HCT116 (cell line): ENCODE data around the gene PLA2G15. TPM values are rescaled to one million over a fixed set of nuclear protein-coding genes. Genes with fewer than 3 reads are reported as not detected.

Source experiments
- ATAC-seq: fragments of 200-7000 bp; cut with Tn5 transposase; 2 replicates; pipeline ENCODE4 v1.9.1; 2020; ENCODE audit warnings: mild to moderate bottlenecking, moderate library complexity
- BruUV-seq: library from RNA; stranded (reverse); fragments of 400-500 nt; replicated peaks from 2 replicates; lab custom pipeline; 2021; lab: Mats Ljungman, UMichigan
- CTCF ChIA-PET: fragments of 300-600 bp; sonication (Branson Sonifier 250); formaldehyde crosslinking; loops from one replicate; lab custom pipeline; 2021; ENCODE audit warnings: antibody characterized with exemption; lab: Charles Lee
- POLR2A ChIA-PET: fragments of 300-600, 350-600 bp; sonication (Branson Sonifier 250); formaldehyde crosslinking; loops from one replicate; lab custom pipeline; 2021; ENCODE audit warnings: antibody characterized with exemption; lab: Charles Lee
- RAD21 ChIA-PET, 2 experiments: fragments of 300-600 bp; sonication (Branson Sonifier 250); formaldehyde crosslinking; loops; one replicate each; lab custom pipeline; 2023; ENCODE audit warnings: low total read pairs in 2 of 2; ENCODE audit not compliant: uncharacterized antibody in 2 of 2, unreplicated experiment in 2 of 2, low non-redundant PET in 1 of 2; lab: Charles Lee
- DNase-seq: peaks from one replicate; pipeline ENCODE4 v3.0.0-alpha.2; 2010; ENCODE audit warnings: low read depth, low spot score
- H2AFZ ChIP-seq: fragments of 200-600 bp; shearing (Covaris generic), sonication (generic); 2 replicates; pipeline ENCODE4 v1.6.1; 2017; ENCODE audit warnings: low read depth, mixed run types, mixed read lengths, antibody characterized with exemption, low read length; ENCODE audit not compliant: poor library complexity, severe bottlenecking
- H3K27ac ChIP-seq: 2 replicates; pipeline ENCODE4 v1.5.1; 2012; ENCODE audit warnings: low read depth, low read length
- H3K27me3 ChIP-seq: fragments of 200-600 bp; sonication (generic); 2 replicates; pipeline ENCODE4 v1.6.1; 2016; ENCODE audit warnings: mixed run types, low read length, mixed read lengths; ENCODE audit not compliant: insufficient read depth
- H3K36me3 ChIP-seq, 2 experiments: fragments of 200-500 bp in 1 of 2; fragments of 200-600 bp in 1 of 2; sonication (Bioruptor generic) in 1 of 2; sonication (generic) in 1 of 2; 2 replicates each; pipeline versions ENCODE4 v1.5.1 to v1.6.1; 2014 to 2016; ENCODE audit warnings: low read length in 2 of 2, inconsistent platforms in 1 of 2, mixed read lengths in 1 of 2, mixed run types in 1 of 2; ENCODE audit not compliant: insufficient read depth in 2 of 2, control insufficient read depth in 1 of 2
- H3K4me1 ChIP-seq, 2 experiments: fragments of 200-600 bp in 1 of 2; sonication (generic) in 1 of 2; 2 replicates each; pipeline versions ENCODE4 v1.5.1 to v1.6.1; 2012 to 2017; ENCODE audit warnings: low read length in 2 of 2, inconsistent platforms in 1 of 2, mild to moderate bottlenecking in 1 of 2, mixed read lengths in 1 of 2, mixed run types in 1 of 2, moderate library complexity in 1 of 2; ENCODE audit not compliant: insufficient read depth in 2 of 2, control insufficient read depth in 1 of 2
- H3K4me2 ChIP-seq: fragments of 200-600 bp; sonication (generic); 2 replicates; pipeline ENCODE4 v1.6.1; 2017; ENCODE audit warnings: mixed run types, low read length, mixed read lengths
- H3K4me3 ChIP-seq, 2 experiments: fragments of 200-600 bp in 1 of 2; sonication (generic) in 1 of 2; replicated peaks in 1 of 2; 2 replicates each; pipeline ENCODE4 v1.5.1; 2011 to 2016; ENCODE audit warnings: low read length in 2 of 2, control low read depth in 1 of 2, low read depth in 1 of 2, mild to moderate bottlenecking in 1 of 2, mixed read lengths in 1 of 2, mixed run types in 1 of 2
- H3K79me2 ChIP-seq: fragments of 200-600 bp; sonication (generic); 2 replicates; pipeline ENCODE4 v1.6.1; 2017; ENCODE audit warnings: mild to moderate bottlenecking, mixed run types, low read length, moderate library complexity, mixed read lengths; ENCODE audit not compliant: insufficient read depth
- H3K9ac ChIP-seq: fragments of 200-600 bp; sonication (generic); 2 replicates; pipeline ENCODE4 v1.6.1; 2016; ENCODE audit warnings: low read length, mixed read lengths
- H3K9me2 ChIP-seq: fragments of 200-600 bp; sonication (generic), shearing (Covaris generic); 2 replicates; pipeline ENCODE4 v1.6.1; 2017; ENCODE audit warnings: mixed run types, mild to moderate bottlenecking, moderate library complexity; ENCODE audit not compliant: insufficient read depth
- H3K9me3 ChIP-seq, 2 experiments: fragments of 200-500 bp in 1 of 2; fragments of 200-600 bp in 1 of 2; sonication (Bioruptor generic) in 1 of 2; sonication (generic) in 1 of 2; 2 replicates each; pipeline ENCODE4 v1.6.1; 2014 to 2017; ENCODE audit warnings: low read length in 2 of 2, mixed read lengths in 2 of 2, inconsistent platforms in 1 of 2, low read depth in 1 of 2, mild to moderate bottlenecking in 1 of 2, mixed run types in 1 of 2, moderate library complexity in 1 of 2; ENCODE audit not compliant: control insufficient read depth in 1 of 2, insufficient read depth in 1 of 2
- H4K20me1 ChIP-seq: fragments of 200-600 bp; sonication (generic), shearing (Covaris generic); 2 replicates; pipeline ENCODE4 v1.6.1; 2017; ENCODE audit warnings: mixed run types, mild to moderate bottlenecking, moderate library complexity; ENCODE audit not compliant: insufficient read depth
- CTCF ChIP-seq, 3 experiments: fragments of 200-600 bp in 1 of 3; sonication (generic) in 1 of 3; IDR thresholded peaks in 2 of 3; conservative IDR thresholded peaks in 1 of 3; 2 replicates each; pipeline ENCODE4 v1.5.1; 2012 to 2017; ENCODE audit warnings: low read depth in 2 of 3, low read length in 2 of 3, antibody characterized with exemption in 1 of 3, borderline replicate concordance in 1 of 3, control low read depth in 1 of 3, mild to moderate bottlenecking in 1 of 3, mixed read lengths in 1 of 3, mixed run types in 1 of 3, moderate library complexity in 1 of 3; ENCODE audit not compliant: insufficient read depth in 1 of 3
- EZH2 ChIP-seq: fragments of 200-600 bp; sonication (generic); IDR thresholded peaks from 2 replicates; pipeline ENCODE4 v1.6.1; 2017; ENCODE audit warnings: antibody characterized with exemption, mixed run types
- EZH2phosphoT487 ChIP-seq: fragments of 200-600 bp; IDR thresholded peaks from 2 replicates; pipeline ENCODE4 v1.6.1; 2018; ENCODE audit warnings: antibody characterized with exemption, borderline replicate concordance
- JUND ChIP-seq: IDR thresholded peaks from 2 replicates; pipeline ENCODE4 v1.6.1; 2012
- POLR2A ChIP-seq: IDR thresholded peaks from 2 replicates; pipeline ENCODE4 v1.7.0; 2011; ENCODE audit warnings: borderline replicate concordance; ENCODE audit not compliant: insufficient read depth, insufficient read length; ENCODE audit errors: extremely low read depth
- SIN3A ChIP-seq: IDR thresholded peaks from 2 replicates; pipeline ENCODE4 v1.6.1; 2012; ENCODE audit warnings: low read depth
- TCF7L2 ChIP-seq: IDR thresholded peaks from 2 replicates; pipeline ENCODE4 v1.7.0; 2011; ENCODE audit warnings: borderline replicate concordance, inconsistent platforms; ENCODE audit not compliant: insufficient read depth, insufficient read length; ENCODE audit errors: extremely low read depth
- YY1 ChIP-seq: IDR thresholded peaks from 2 replicates; pipeline ENCODE4 v1.6.1; 2011; ENCODE audit warnings: low read length, low read depth, moderate library complexity, mild to moderate bottlenecking; ENCODE audit not compliant: insufficient replicate concordance; ENCODE audit errors: extremely low read depth
- ZFX ChIP-seq: fragments of 450-650 bp; IDR thresholded peaks from 2 replicates; pipeline ENCODE4 v1.6.1; 2017
- ZNF274 ChIP-seq: fragments of 200-500 bp; sonication (Bioruptor generic); IDR thresholded peaks from 2 replicates; pipeline ENCODE4 v1.6.1; 2014; ENCODE audit warnings: mild to moderate bottlenecking, low read depth, low read length, inconsistent platforms
- intact Hi-C: fragments of 100-400 bp; cut with micrococcal nuclease; formaldehyde crosslinking; loops from 2 replicates; pipeline ENCODE4 v1.10.0; 2022
- total RNA-seq: library from RNA; stranded (reverse); gene quantifications from one replicate; pipeline ENCODE4 v1.2.1, GENCODE V29; 2021; ENCODE audit not compliant: unreplicated experiment
- TF ChIP-seq, protein P1 (sequence below): IDR thresholded peaks from 2 replicates; pipeline ENCODE4 v1.6.1; 2012
- TF ChIP-seq, protein P2 (sequence below): IDR thresholded peaks from 2 replicates; pipeline ENCODE4 v1.6.1; 2012; ENCODE audit warnings: low read depth
- TF ChIP-seq, protein P3 (sequence below): IDR thresholded peaks from 2 replicates; pipeline ENCODE4 v1.6.1; 2012

The PLA2G15 gene
- total RNA-seq, 1 experiment from 2014 or later = 7.5 TPM

GRCh38 chr16:68235108-68235886, 9.9 kb upstream of the PLA2G15 start (continued):
- TF ChIP-seq EZH2 (no peak), CTCF (IDR thresholded peaks at IDR 0.05 in 2 of 3, conservative IDR thresholded peaks at IDR 0.05 in 1 of 3; ENCODE audit: borderline replicate concordance in 1 of 3, insufficient read depth in 1 of 3, low read depth in 2 of 3, low read length in 2 of 3) (peak in 2 of 3 experiments; percentile 43; a peak in 2 of 6 replicates), TCF7L2 (no peak)
- TF ChIP-seq, protein P1, sequence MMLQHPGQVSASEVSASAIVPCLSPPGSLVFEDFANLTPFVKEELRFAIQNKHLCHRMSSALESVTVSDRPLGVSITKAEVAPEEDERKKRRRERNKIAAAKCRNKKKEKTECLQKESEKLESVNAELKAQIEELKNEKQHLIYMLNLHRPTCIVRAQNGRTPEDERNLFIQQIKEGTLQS = no peak

GRCh38 chr16:68235887-68236136, 9.4 kb upstream of the PLA2G15 start, which contains the start of gene ESRP2:
Gene ESRP2 (minus strand): TSS chr16:68236127. CDS start chr16:68236045, 82 bp downstream.
- Histone ChIP-seq H3K4me3 (peak within 1 kb of the TSS; percentile 56 to 88), H3K79me2 (peaks cover 43% of the 10 kb centered on the region), H3K4me1 (peaks cover 29 to 47% of the 10 kb centered on the region in 2 experiments), H4K20me1 (peaks cover 4% of the 10 kb centered on the region; the same call in 1 of the 2 replicates), H3K27ac (peak within 1 kb of the TSS; percentile 86), H3K9me3 (no peaks in the 10 kb centered on the region), H2AFZ (no peak within 1 kb of the TSS), H3K4me2 (peak within 1 kb of the TSS; percentile 97), H3K9me2 (no peaks in the 10 kb centered on the region), H3K36me3 (peaks cover 11 to 23% of the 10 kb centered on the region in 2 experiments; a peak in 3 of 4 replicates), H3K27me3 (no peaks in the 10 kb centered on the region), H3K9ac (peak within 1 kb of the TSS; percentile 98)
- CTCF ChIA-PET = interaction anchor here (4.3 kb wide), 1 partner anchor 28 kb away, joined by 14 read pairs; the partner anchor contains the start of gene SLC7A6
- intact Hi-C loops = loop anchor here (2.0 to 10.0 kb wide), 2 partner anchors 75 to 711 kb away; partner anchors contain the start of genes PRMT7, RIPOR1 and SLC7A6OS
- no peak for DNase-seq
- no peak for ATAC-seq
- RAD21 ChIA-PET = no interaction called here
- no TSS peak for BruUV-seq
- POLR2A ChIA-PET = interaction anchor here (0.6 to 0.9 kb wide), 2 partner anchors 148 to 756 kb away, joined by 4 read pairs; no protein-coding TSS in a partner anchor
- TF ChIP-seq EZH2 (no peak), JUND (no peak), CTCF (IDR thresholded peaks at IDR 0.05 in 2 of 3, conservative IDR thresholded peaks at IDR 0.05 in 1 of 3; ENCODE audit: borderline replicate concordance in 1 of 3, insufficient read depth in 1 of 3, low read depth in 2 of 3, low read length in 2 of 3) (no peak), SIN3A (no peak), TCF7L2 (no peak), YY1 (no peak), EZH2phosphoT487 (no peak), POLR2A (no peak), ZFX (no peak), ZNF274 (no peak)
- TF ChIP-seq, protein P1 = no peak
- TF ChIP-seq, protein P2, sequence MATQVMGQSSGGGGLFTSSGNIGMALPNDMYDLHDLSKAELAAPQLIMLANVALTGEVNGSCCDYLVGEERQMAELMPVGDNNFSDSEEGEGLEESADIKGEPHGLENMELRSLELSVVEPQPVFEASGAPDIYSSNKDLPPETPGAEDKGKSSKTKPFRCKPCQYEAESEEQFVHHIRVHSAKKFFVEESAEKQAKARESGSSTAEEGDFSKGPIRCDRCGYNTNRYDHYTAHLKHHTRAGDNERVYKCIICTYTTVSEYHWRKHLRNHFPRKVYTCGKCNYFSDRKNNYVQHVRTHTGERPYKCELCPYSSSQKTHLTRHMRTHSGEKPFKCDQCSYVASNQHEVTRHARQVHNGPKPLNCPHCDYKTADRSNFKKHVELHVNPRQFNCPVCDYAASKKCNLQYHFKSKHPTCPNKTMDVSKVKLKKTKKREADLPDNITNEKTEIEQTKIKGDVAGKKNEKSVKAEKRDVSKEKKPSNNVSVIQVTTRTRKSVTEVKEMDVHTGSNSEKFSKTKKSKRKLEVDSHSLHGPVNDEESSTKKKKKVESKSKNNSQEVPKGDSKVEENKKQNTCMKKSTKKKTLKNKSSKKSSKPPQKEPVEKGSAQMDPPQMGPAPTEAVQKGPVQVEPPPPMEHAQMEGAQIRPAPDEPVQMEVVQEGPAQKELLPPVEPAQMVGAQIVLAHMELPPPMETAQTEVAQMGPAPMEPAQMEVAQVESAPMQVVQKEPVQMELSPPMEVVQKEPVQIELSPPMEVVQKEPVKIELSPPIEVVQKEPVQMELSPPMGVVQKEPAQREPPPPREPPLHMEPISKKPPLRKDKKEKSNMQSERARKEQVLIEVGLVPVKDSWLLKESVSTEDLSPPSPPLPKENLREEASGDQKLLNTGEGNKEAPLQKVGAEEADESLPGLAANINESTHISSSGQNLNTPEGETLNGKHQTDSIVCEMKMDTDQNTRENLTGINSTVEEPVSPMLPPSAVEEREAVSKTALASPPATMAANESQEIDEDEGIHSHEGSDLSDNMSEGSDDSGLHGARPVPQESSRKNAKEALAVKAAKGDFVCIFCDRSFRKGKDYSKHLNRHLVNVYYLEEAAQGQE = no peak
- TF ChIP-seq, protein P3, sequence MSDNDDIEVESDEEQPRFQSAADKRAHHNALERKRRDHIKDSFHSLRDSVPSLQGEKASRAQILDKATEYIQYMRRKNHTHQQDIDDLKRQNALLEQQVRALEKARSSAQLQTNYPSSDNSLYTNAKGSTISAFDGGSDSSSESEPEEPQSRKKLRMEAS = no peak
